SIG-M5 treated with dmso at 0.1 percent for 504 hours (cell line): ENCODE measurements around the gene PPP1R14D.

Experiments used
- DNase-seq: peaks from one replicate; lab custom pipeline; 2025; ENCODE audit not compliant: unreplicated experiment; lab: John Stamatoyannopoulos, UW

The PPP1R14D gene

DNA sequence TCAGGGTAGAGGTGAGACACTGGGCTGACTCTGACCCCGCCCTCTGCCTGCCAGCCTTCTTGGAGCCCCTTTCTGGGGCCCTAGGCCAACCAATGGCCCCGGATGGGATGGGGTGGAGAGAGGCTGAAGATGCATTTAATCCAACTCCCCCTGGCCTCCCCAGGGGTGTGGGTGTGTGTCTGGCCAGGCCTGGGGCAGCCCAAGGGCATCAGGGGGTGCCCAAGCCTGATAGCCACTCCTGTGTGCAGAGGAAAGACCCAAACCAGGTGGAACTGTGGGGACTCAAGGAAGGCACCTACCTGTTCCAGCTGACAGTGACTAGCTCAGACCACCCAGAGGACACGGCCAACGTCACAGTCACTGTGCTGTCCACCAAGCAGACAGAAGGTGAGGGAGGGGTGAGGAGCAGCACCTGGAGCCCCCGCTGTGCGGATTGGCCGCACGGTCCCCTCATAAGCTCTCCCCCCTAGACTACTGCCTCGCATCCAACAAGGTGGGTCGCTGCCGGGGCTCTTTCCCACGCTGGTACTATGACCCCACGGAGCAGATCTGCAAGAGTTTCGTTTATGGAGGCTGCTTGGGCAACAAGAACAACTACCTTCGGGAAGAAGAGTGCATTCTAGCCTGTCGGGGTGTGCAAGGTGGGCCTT is 24.9 kb upstream of the PPP1R14D start:
- DNase-seq, result no peak

DNA sequence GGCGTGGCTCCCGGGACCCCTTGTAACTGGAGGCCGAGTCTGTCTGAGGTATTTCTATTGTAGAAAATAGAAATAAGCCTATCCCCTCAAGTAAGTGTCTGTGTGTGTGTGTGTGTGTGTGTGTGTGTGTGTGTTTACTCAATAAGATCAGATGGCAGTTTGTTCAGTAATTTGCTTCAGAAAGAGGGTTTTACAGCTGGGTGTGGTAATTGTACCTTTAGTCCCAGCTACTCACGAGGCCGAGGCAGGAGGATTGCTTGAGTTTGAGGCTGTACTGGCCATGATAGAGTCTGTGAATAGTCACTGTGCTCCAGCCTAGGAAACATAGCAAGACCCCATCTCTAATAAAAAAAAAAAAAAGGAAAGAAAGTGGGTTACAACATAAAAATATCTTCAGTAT is 24.0 kb upstream of the PPP1R14D start:
- no peak for DNase-seq

DNA sequence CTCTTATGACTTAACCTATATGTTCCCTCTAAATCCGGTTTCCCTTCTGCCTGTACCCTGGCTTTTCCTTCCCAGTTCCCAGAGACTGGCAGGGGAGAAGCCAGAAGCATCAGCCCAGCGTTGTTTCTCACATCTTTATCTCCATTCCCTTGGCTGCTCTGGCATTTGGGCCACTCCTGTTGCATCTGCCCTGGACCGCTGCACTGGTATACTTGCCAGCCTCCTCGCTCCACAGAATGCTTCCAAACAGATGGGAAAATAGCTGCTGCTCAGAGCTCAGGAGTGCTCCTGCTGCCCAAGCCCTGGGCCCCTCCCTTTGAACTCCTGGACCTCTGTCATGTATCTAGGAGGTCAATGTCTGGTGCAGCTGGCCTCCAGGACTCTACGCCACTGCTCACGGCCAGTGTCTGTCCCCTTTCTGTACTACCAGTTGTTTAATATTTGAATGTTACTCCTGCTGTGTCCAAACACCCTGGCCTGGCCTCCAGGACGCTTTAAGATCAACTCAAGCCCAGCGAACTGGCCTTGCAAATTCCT is 22.1 kb upstream of the PPP1R14D start:
- DNase-seq, result no peak

DNA sequence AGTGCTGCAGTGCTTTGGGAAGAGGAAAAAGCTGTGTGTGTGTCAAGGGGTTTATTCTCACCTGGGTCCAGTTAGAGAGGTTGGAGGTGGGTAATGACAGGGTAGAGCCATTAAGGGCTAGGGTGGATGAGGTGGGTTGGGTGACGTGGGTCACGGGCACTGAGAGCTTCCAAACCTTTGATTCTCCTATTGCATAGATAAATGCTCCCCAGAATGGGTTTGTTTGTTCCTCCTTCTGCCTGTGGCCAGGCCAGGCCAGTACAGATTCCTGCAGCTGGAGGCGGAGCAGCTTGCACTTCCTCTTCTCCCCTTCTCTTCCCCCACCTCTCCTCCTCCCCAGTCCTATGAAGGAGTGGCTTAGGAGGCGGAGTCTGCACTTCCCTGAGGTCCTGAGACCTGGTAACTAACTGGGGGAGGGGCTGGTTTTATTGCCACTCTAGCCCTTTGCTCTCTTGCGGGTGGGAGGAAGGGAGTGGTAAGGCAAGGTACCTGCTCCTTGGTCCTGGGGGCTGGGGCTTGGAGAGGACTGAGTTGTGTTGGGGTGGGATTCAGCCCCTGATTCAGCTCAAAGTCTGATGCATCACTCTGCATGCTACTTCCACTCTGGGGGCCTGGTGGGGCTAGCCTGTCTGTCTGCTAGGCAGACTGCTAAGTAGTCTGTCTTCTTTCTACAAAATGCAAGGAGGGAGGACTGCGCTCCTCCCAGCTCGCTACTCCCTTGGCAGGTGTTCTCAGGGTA is 18.9 kb upstream of the PPP1R14D start:
- DNase-seq, result peak; percentile 93

DNA sequence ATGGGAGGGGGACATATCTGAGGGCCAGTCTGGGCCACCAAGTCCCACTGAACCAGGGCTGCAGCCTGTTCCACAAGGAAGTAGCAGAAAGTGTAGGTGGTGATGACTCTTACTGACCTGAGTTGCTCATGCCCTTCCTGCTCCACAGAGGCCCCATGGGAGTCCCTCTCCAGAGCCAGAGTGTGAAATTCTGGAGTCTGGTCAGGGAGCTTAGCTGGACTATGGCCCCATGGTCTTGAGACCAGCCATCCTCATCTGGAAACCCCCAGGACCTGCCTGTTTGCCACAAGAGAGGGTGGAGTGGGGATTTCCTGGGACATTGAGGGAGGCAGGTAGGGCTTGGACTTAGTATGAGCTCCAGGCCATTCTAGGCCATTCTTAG is 18.3 kb upstream of the PPP1R14D start:
- DNase-seq, result no peak

DNA sequence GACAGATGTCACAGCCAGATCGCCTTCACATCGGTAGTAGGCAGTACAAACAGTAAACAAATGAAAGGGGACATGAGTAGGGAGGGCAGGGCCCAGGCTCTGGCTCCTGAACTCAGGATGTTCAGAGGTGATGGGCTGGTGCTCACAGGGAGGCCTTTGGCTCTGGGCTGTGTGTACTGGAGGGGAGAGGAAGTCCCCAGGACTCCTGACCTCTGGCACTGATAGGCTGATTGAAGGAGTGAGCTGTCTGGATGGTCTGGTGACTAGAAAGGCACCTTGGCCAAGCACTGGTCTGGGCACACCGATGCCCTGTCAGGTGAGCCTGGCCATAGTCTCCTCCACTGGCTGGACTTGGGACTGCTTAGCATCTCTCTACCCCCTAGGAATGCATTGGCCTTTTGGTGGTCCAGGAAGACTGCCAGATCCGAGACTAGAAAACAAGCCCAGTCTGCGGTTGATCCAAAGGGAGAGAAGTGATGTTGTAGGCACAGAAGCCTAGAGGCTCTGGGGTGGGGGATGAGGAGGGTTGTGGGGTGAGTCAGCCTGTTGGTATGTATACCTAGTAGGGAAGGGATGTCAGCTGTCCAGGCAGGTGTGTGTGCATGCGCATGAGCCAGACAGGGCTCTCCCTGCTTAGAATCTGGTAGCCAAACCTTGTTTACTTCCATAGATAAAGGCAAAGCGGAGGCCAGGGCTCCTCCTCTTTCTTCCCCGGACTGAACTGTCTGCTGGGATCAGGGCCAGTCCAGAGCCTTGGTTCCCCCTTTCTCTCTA is 17.2 kb upstream of the PPP1R14D start:
- peak; percentile 52 for DNase-seq

DNA sequence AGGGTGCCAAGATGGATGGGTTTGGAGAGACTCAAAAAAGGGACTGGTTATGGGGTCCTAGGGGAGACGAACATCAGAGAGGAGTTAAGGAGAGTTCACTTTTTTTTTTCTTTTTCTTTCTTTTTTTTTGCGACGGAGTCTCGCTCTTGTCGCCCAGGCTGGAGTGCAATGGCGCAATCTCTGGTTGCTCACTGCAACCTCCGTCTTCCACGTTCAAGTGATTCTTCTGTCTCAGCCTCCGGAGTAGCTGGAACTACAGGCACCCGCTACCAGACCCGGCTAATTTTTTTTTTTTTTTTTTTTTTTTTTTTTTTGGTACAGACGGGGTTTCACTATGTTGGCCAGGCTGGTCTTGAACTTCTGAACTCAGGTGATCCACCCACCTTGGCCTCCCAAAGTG is 16.5 kb upstream of the PPP1R14D start:
- DNase-seq, result peak; percentile 50

DNA sequence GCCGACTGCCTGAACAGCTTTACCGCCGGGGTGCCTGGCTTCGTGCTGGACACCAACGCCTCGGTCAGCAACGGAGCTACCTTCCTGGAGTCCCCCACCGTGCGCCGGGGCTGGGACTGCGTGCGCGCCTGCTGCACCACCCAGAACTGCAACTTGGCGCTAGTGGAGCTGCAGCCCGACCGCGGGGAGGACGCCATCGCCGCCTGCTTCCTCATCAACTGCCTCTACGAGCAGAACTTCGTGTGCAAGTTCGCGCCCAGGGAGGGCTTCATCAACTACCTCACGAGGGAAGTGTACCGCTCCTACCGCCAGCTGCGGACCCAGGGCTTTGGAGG is 16.2 kb upstream of the PPP1R14D start:
- peak; percentile 50 for DNase-seq

DNA sequence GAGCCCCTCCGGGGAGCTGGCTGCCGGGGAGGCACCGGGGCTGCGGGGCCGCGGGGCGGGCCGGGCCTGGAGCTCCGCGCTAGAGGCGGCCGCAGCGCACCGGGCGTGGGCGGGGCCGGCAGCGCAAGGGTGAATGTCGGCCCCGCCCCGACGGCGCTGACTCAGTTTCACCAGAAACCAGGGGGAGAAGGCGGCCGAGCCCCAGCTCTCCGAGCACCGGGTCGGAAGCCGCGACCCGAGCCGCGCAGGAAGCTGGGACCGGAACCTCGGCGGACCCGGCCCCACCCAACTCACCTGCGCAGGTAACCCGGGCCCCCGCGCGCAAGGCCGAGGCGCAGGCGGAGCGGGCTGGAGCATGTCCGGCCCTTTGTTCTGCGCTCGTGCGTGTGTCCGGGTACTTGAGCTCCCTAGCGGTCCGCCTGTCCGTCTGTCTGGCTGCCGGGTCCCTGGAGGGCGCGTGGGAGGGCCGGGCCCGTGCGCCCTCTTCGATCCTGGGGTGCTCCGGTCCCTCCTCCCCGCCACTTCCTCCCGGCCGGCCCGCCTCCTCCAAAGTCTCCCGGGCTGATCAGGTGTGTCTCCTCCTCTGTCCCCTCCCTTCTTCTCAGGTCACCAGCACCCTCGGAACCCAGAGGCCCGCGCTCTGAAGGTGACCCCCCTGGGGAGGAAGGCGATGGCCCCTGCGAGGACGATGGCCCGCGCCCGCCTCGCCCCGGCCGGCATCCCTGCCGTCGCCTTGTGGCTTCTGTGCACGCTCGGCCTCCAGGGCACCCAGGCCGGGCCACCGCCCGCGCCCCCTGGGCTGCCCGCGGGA is 15.6 kb upstream of the PPP1R14D start, which contains the start of gene SPINT1:
SPINT1 (plus strand) TSS at position 164 of the 811 bp plus-strand sequence; CDS start at position 671, 507 bp downstream.
- no peak for DNase-seq

DNA sequence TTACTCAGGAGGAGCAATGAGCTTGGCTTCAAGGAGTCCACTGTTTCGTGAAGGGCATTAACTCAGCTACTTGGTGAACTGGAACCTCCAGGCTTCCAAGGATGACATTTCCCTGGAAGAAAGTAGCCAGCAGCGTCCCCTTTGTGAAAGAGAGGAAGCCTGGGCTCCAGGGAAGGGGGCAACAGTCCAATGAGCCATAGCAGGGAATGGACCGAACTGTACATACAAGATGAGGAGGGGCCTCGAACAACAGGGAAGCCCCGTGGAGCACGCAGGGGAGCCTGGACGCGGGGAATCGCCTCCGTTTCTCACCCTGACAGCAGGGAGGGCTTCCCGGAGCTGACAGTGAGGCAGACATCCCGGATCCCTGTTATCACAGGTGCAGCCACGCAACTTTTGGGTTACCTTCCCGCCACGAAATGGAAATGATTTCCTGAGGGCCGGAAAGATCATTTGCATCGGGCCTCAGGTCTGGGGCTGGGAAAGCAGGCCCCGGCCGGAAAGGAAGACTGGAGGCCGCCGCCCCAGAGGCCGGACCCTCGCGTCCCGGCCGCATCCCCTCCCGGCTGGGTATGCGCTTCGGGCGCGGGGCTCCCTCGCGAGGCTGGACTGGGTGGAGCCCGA is 14.9 kb upstream of the PPP1R14D start:
- DNase-seq, result no peak

DNA sequence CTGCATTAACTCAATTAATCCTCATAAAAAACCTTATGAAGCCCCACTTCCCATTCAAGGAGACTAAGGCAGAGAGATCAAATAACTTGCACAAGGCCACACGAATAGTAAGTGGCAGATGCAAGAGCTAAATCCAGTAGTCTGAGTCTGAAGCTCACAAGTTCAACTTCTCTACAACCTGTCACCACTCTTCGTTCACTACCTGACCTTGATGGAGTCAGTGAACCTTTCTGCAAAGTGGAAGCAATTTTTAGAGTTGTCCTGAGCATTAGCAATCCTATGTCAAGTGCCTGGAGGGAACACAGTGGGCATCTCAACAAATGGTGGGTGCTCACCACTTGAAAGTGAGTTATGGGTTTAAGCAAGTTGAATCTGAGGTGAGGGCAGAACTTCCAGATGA is 13.2 kb upstream of the PPP1R14D start:
- no peak for DNase-seq

DNA sequence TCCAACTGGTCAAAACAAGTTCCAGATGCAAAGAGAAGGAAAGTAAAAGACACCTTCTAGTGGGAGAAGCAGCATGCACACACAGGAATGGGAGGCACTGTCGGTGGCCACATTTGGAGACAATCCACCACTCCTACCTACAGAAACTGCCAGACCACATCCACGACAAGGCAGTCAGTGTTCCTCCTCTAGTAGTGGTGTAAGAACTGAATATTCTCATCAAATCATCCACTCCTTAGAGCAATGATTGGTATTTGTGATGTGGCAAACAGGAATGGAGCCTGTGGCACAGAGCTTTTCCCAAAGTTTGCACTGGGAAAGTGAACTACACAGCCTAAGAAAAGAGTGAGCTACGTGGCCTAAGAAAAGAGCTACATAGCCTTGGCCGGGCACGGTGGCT is 10.2 kb upstream of the PPP1R14D start:
- no peak for DNase-seq

DNA sequence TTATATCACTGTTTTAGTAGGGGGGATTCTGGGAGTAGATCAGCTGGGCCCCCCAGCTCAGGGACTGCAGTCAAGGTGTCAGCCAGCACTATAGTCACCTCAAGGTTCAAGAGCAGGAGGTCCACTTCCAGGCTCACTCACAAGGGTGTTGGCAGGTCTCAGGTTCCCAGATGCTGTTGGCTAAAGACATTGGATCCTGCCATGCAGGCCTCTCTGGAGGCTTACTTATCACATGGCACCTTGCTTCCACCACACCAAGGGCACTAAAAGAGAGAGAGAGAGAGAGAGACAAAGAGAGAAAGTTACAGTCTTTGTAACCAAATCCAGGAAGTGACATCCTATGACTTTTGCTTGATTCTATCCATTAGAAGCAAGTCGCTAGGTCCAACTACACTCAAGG is 7.5 kb upstream of the PPP1R14D start:
- no peak for DNase-seq

DNA sequence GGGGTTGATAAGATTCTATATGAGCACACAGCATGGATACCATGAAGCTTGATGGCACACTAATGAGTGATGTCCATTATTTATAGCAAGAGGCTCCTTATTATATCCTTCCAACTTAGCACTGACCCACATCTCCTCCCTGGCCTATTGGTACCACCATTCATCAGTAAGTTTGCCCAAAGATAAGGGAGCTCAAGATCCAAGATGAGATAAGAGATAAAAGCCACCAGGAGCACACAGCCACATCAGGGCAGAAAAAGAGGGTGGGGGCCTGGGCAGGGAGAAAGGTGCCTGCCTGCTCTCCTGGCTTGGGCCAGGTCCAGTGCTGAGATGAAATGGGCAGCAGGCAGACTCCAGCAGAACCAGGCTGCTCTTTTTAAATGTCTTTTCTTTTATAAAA is 4.4 kb upstream of the PPP1R14D start:
- no peak for DNase-seq

DNA sequence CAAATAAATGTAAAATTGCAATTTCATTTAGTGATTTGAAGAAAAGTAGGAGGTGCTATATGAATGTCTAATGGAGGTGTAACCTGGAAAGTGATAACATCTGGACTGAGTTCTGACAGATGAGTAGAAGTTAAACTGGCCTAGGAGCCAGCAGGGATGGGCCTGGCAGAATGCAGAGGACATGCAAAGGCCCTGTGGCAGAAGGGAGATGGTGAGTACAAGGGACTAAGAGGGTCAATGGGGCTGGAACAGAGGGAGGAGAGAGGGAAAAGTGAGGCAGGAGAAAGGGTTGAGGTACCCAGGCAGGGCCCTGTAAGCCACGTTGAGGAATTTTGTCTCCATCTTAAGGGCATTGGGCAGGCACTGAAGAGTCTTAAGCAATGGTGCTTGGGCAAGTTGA is 3.4 kb upstream of the PPP1R14D start:
- DNase-seq, result no peak

DNA sequence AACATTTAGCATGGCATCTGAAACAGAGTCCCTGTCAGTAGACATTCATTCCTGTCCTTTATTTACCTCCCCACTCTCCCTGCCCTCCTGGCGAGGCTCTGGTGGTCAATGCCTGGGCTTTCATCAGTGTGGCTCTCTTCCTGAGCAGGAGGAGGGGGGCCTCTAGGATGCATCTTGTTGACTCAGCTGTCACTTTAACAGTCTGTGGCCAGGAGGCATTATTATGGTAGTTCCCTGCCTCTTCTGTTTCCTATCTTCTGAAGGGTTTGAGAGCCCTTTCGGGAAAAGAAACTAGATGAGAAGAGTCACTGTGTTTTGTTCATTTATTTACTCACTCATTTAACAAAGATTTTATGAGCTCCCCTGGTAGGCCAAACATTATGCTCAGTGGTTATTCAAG is 2.4 kb upstream of the PPP1R14D start:
- DNase-seq, result no peak

DNA sequence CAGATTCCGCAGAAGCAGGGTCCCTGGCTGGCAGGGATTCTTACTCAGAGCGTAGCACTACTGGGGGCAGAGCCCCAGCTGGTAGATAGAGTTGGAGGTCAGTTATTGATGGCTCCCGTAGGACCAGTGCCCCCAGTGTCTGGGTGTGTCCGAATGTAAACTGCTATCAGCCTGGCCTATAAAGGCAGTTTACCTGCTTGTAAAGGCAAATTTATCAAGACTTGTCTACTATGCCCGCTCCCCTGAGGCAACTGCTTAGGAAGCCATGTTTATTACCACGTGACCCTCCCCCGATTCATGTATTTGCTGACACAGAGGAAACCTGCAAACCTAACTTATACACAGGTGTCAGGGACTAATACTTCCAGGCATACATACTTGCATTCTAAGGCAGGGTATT is 607 bp upstream of the PPP1R14D start:
- no peak for DNase-seq

DNA sequence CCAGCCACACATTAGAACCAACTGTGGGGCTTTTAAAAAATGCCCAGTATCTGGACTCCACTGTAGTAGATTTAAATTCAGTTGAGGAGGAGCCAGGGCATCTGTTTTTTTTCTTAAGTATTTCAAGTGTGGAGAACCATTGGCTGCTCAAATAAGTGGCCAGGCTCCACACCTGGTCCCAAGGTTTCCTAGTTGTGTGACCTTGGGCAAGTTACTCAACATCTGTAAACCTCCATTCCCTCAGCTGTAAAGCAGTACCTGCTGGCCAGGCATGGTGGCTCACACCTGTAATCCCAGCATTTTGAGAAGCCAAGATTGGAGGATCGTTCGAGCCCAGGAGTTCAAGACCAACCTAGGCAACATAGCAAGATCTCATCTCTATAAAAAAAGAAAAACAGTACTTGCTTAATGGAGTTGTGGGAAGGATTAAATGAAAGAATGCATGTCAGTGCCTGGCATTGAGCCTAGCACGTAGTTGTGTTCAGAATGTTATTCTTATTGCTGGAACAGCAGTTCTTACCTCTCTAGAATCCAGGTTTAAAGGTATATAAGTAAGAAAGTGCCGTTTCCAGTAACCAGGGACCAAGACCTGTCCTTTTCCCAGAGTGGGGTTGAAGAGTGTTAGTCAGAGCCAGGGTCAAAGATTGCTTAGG is 2.0 kb downstream of the PPP1R14D start:
- DNase-seq, result no peak

DNA sequence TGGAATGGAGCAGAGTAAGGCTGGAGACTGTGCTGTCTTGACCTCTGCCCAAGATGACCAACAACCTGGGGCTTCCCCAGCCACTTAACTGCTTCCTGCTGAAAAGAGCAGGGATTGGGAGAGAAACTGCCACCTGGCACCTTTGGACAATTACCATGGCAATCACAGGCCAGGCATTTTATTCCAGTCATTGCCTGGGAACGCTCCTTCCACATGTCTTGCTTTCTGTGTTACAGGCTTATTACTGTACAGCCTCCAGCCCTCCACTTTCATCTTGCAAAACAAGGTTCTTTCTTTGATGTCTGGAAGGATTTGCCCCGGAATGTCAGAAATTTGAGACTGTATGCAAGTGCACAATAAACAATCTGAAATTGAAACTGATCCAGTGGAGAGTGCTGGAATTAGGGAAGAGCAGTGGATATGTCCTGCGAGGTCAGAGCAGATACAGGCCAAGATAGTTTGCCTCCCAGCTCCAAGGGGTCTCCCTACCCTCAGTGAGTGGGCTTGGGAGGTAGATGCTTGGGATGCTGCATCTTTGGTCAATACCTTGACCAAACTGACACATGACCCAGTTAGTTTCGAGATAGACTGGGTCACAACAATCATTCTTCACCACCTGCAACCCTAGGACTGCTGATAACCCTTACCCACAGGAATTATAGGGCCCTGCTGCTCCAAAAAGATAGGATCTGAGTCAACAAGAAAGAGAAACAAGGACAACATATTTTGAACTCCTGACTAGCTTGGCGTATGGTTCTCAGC is 2.7 kb downstream of the PPP1R14D start:
- no peak for DNase-seq
